Fibroblast of pulmonary artery (primary cell): Measurements from ENCODE around the gene MRAP.

Experiments used
- DNase-seq: peaks from one replicate; pipeline ENCODE4 v3.0.0-alpha.2; 2010; ENCODE audit warnings: low read depth
- H3K4me3 ChIP-seq: replicated peaks from 2 replicates; pipeline ENCODE4 v1.5.1; 2011; ENCODE audit warnings: low read depth, mild to moderate bottlenecking, control low read depth, low read length, moderate library complexity
- CTCF ChIP-seq: IDR thresholded peaks from 2 replicates; pipeline ENCODE4 v1.5.1; 2011; ENCODE audit warnings: mild to moderate bottlenecking, control low read depth, low read length, inconsistent platforms; ENCODE audit errors: missing control alignments

The MRAP gene

GRCh38 chr21:32330784-32331311, 32.2 kb downstream of the MRAP start:
- H3K4me3 ChIP-seq: no peak overlapping the region
- TF ChIP-seq CTCF: no peak
- no peak for DNase-seq

GRCh38 chr21:32331444-32332305, 33.0 kb downstream of the MRAP start:
- H3K4me3 ChIP-seq: no peak overlapping the region
- DNase-seq: no peak
- TF ChIP-seq CTCF: no peak

GRCh38 chr21:32332463-32332951, 33.9 kb downstream of the MRAP start:
- DNase-seq: no peak
- no peak overlapping the region for H3K4me3 ChIP-seq
- no peak for TF ChIP-seq CTCF

GRCh38 chr21:32333953-32334673, 35.5 kb downstream of the MRAP start:
- DNase-seq: no peak
- H3K4me3 ChIP-seq: no peak overlapping the region
- TF ChIP-seq CTCF: no peak

GRCh38 chr21:32334980-32335531, 36.4 kb downstream of the MRAP start:
- H3K4me3 ChIP-seq: no peak overlapping the region
- DNase-seq: no peak
- TF ChIP-seq CTCF: no peak

GRCh38 chr21:32335601-32336575, 37.2 kb downstream of the MRAP start:
- H3K4me3 ChIP-seq: no peak overlapping the region
- DNase-seq: peak; percentile 34
- TF ChIP-seq CTCF: no peak
